ENCODE data around the gene UBE2R2.
"Not testable (repeated sequence)": the region's sequence is repeated elsewhere in the genome, so short reads cannot be mapped to it uniquely, and the experiment has no call there.

DNA sequence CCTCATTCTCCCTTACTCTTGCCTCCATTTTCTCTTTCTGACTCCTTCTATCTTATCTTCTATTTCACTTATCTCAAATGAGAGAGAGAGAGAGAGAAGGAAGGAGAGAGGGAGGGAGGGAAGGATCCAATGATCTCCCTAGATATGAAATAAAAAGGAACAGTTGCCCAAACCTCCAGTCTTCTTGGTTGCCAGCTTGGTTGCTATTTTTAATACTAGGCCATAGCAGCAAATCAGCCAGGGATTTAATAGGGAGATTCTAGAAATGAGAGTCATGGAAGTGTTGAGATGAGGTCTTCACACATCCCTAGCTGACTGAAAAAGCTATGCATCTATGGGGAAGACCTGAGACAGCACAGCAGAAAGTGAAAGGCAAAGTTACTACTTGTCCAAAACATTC is 43.8 kb upstream of the UBE2R2 start:
- not testable (repeated sequence) for TF ChIP-seq POLR2AphosphoS5 (IDR thresholded peaks at IDR 0.05; ENCODE audit: low read depth, low read length); TAF1 (IDR thresholded peaks at IDR 0.05; ENCODE audit: borderline replicate concordance, low read depth, low read length)
